Prostate gland (tissue), 2 donors: ENCODE data around the gene CYP11A1. TPM values are rescaled to one million over a fixed set of nuclear protein-coding genes. Genes with fewer than 3 reads are reported as not detected.

ENCODE experiments used
- DNase-seq: peaks from one replicate; pipeline ENCODE4 v3.0.0-alpha.2; 2019; ENCODE audit warnings: low spot score
- H3K27ac ChIP-seq, 2 donors: fragments of 200-600 bp; sonication (generic); 2 replicates each; pipeline ENCODE4 v1.5.1; 2017 to 2019
- H3K27me3 ChIP-seq: fragments of 200-600 bp; sonication (generic); replicated peaks from 2 replicates; pipeline ENCODE4 v1.5.1; 2019; ENCODE audit not compliant: insufficient read depth
- H3K36me3 ChIP-seq, 2 donors: fragments of 200-600 bp; sonication (generic); 1 replicate in 1 of 2; 2 replicates in 1 of 2; pipeline versions ENCODE4 v1.5.1 to v1.8.1; 2017 to 2019
- H3K4me1 ChIP-seq: fragments of 200-600 bp; sonication (generic); replicated peaks from 2 replicates; pipeline ENCODE4 v1.5.1; 2019
- H3K4me3 ChIP-seq, 2 donors: fragments of 200-600 bp; sonication (generic); 2 replicates each; pipeline ENCODE4 v1.5.1; 2017 to 2019
- H3K9me3 ChIP-seq: fragments of 200-600 bp; sonication (generic); 2 replicates; pipeline ENCODE4 v1.5.1; 2017
- POLR2A ChIP-seq: fragments of 450-650 bp; IDR thresholded peaks from one replicate; pipeline ENCODE4 v1.6.1; 2016; ENCODE audit warnings: antibody characterized with exemption, mild to moderate bottlenecking
- POLR2AphosphoS5 ChIP-seq: sonication (generic); formaldehyde crosslinking; IDR thresholded peaks from one replicate; pipeline ENCODE4 v1.6.1; 2017; ENCODE audit warnings: antibody characterized with exemption
- WGBS: methylation state at CpG from one replicate; pipeline ENCODE4 v1.1.5; 2018; 5-methylcytosine and 5-hydroxymethylcytosine counted together
- intact Hi-C: fragments of 100-400 bp; cut with DNase I; formaldehyde crosslinking; loops from one replicate; pipeline ENCODE4 v1.14.2; 2022
- total RNA-seq, 2 donors: library from RNA; depleted of rRNA; stranded (reverse); fragments of >200 nt; gene quantifications; one replicate each; pipeline ENCODE4 v1.1.0, GENCODE V29; 2016
- TF ChIP-seq, protein P1 (sequence below), 4 experiments: fragments of 200-600 bp in 2 of 4; fragments of 450-650 bp in 2 of 4; sonication (generic) in 2 of 4; IDR thresholded peaks; 1 replicate in 3 of 4; 2 replicates in 1 of 4; pipeline ENCODE4 v1.5.1; 2016 to 2019; ENCODE audit warnings: antibody characterized with exemption in 4 of 4, mild to moderate bottlenecking in 2 of 4, moderate library complexity in 2 of 4

The CYP11A1 gene
- 10 to 100 TPM in 1 of 2 donors, under 1 TPM in 1; 0.87 to 45.9 TPM for total RNA-seq

- H3K9me3 ChIP-seq: no peaks in the 10 kb centered on the region
- no peak within 1 kb of the TSS for H3K4me3 ChIP-seq
- H3K27me3 ChIP-seq: no peaks in the 10 kb centered on the region
- 80% methylated on average over 12 of the region's 12 CpGs for WGBS
- intact Hi-C loops: no loop called here
- DNase-seq: no peak
- H3K4me1 ChIP-seq: no peaks in the 10 kb centered on the region
- no peak within 1 kb of the TSS for H3K27ac ChIP-seq
- TF ChIP-seq, protein P1, sequence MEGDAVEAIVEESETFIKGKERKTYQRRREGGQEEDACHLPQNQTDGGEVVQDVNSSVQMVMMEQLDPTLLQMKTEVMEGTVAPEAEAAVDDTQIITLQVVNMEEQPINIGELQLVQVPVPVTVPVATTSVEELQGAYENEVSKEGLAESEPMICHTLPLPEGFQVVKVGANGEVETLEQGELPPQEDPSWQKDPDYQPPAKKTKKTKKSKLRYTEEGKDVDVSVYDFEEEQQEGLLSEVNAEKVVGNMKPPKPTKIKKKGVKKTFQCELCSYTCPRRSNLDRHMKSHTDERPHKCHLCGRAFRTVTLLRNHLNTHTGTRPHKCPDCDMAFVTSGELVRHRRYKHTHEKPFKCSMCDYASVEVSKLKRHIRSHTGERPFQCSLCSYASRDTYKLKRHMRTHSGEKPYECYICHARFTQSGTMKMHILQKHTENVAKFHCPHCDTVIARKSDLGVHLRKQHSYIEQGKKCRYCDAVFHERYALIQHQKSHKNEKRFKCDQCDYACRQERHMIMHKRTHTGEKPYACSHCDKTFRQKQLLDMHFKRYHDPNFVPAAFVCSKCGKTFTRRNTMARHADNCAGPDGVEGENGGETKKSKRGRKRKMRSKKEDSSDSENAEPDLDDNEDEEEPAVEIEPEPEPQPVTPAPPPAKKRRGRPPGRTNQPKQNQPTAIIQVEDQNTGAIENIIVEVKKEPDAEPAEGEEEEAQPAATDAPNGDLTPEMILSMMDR (IDR thresholded peaks at IDR 0.05): no peak
- TF ChIP-seq POLR2AphosphoS5 (no peak), POLR2A (no peak)
- no peaks in the 10 kb centered on the region for H3K36me3 ChIP-seq
Observed at GRCh38 chr15:74367296-74367854, at the start of gene CYP11A1. TSS of gene CYP11A1 (minus strand) at chr15:74367646. CDS start at chr15:74367585, 61 bp downstream.

- WGBS: 95% methylated on average over 13 of the region's 13 CpGs
- H3K27me3 ChIP-seq: no peaks in the 10 kb centered on the region
- intact Hi-C loops: no loop called here
- no peaks in the 10 kb centered on the region for H3K9me3 ChIP-seq
- no peak for DNase-seq
- H3K4me1 ChIP-seq: no peaks in the 10 kb centered on the region
- H3K36me3 ChIP-seq: no peaks in the 10 kb centered on the region
- no peak overlapping the region for H3K4me3 ChIP-seq
- H3K27ac ChIP-seq: no peak overlapping the region
- TF ChIP-seq, protein P1 (IDR thresholded peaks at IDR 0.05): no peak
- no peak for TF ChIP-seq POLR2AphosphoS5
- TF ChIP-seq POLR2A: no peak
Observed at GRCh38 chr15:74417225-74417624, 49.8 kb upstream of the CYP11A1 start.

DNA sequence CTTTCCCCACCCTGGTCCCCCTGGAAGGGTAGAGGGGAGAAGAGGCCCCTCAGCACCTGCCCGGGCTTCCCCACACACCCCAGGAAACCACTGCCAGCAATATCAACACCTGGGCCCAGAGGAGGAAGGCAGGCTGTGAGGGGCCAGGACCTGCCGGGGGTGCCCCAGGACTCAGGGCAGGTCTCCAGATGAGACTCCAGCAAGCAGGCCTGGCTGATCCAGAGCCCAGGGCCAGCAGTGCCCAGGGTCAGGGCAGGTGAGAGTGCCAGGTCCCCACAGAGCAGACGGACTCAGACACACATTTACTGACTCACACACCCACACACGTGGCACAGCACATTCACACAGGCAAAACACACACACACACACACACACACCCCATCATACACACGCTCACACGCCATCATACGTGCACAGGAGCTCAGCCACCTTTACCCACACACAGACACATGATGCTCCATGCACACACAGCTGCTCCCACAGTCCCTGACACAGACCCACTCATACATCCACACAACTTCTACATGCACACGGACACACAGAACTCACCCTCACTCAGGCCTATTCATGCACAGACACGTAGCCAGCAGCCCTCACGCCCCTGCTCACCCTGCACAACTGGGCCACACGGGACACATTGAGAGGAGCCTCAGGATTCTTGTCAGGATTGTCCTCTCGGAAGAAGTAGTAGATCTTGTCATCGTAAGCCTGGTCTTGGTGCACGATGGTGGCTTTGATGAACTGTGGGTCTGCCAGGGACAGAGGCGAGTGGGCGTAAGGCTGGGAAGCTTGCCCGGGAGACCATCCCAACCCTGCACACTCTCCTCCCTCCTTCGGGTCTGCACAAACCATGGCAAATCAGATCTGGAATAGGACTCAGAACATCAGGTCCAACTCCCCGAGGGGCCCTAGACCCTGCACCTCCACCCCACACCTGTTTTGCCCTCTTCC is 48.8 kb upstream of the CYP11A1 start:
- H3K27ac ChIP-seq: no peak overlapping the region
- intact Hi-C loops: no loop called here
- no peaks in the 10 kb centered on the region for H3K27me3 ChIP-seq
- H3K4me1 ChIP-seq: no peaks in the 10 kb centered on the region
- no peaks in the 10 kb centered on the region for H3K9me3 ChIP-seq
- H3K4me3 ChIP-seq: no peak overlapping the region
- DNase-seq: no peak
- no peak for TF ChIP-seq POLR2A
- TF ChIP-seq, protein P1 (IDR thresholded peaks at IDR 0.05): no peak
- WGBS: 60% methylated on average over 19 of the region's 19 CpGs
- H3K36me3 ChIP-seq: no peaks in the 10 kb centered on the region

- Histone ChIP-seq H3K36me3 (no peaks in the 10 kb centered on the region), H3K4me3 (no peak overlapping the region), H3K9me3 (no peaks in the 10 kb centered on the region), H3K27me3 (no peaks in the 10 kb centered on the region), H3K27ac (no peak overlapping the region), H3K4me1 (no peaks in the 10 kb centered on the region)
- intact Hi-C loops: no loop called here
- no peak for TF ChIP-seq POLR2AphosphoS5
- TF ChIP-seq POLR2A: no peak
- TF ChIP-seq, protein P1 (IDR thresholded peaks at IDR 0.05): no peak
- 95% methylated on average over 12 of the region's 12 CpGs for WGBS
- no peak for DNase-seq
Observed at GRCh38 chr15:74414603-74415338, 47.3 kb upstream of the CYP11A1 start.
